HCT116 (cell line): ENCODE data around the gene SYNRG. TPM values are rescaled to one million over a fixed set of nuclear protein-coding genes. Genes with fewer than 3 reads are reported as not detected.
A peak's percentile ranks its signal among the peaks of the same experiment; 100 is the strongest.

ENCODE experiments used
- ATAC-seq: fragments of 200-7000 bp; cut with Tn5 transposase; 2 replicates; pipeline ENCODE4 v1.9.1; 2020; ENCODE audit warnings: mild to moderate bottlenecking, moderate library complexity
- BruUV-seq: library from RNA; stranded (reverse); fragments of 400-500 nt; replicated peaks from 2 replicates; lab custom pipeline; 2021; lab: Mats Ljungman, UMichigan
- CTCF ChIA-PET: fragments of 300-600 bp; sonication (Branson Sonifier 250); formaldehyde crosslinking; loops from one replicate; lab custom pipeline; 2021; ENCODE audit warnings: antibody characterized with exemption; lab: Charles Lee
- POLR2A ChIA-PET: fragments of 300-600, 350-600 bp; sonication (Branson Sonifier 250); formaldehyde crosslinking; loops from one replicate; lab custom pipeline; 2021; ENCODE audit warnings: antibody characterized with exemption; lab: Charles Lee
- RAD21 ChIA-PET, 2 experiments: fragments of 300-600 bp; sonication (Branson Sonifier 250); formaldehyde crosslinking; loops; one replicate each; lab custom pipeline; 2023; ENCODE audit warnings: low total read pairs in 2 of 2; ENCODE audit not compliant: uncharacterized antibody in 2 of 2, unreplicated experiment in 2 of 2, low non-redundant PET in 1 of 2; lab: Charles Lee
- DNase-seq: peaks from one replicate; pipeline ENCODE4 v3.0.0-alpha.2; 2010; ENCODE audit warnings: low read depth, low spot score
- H2AFZ ChIP-seq: fragments of 200-600 bp; shearing (Covaris generic), sonication (generic); 2 replicates; pipeline ENCODE4 v1.6.1; 2017; ENCODE audit warnings: low read depth, mixed run types, mixed read lengths, antibody characterized with exemption, low read length; ENCODE audit not compliant: poor library complexity, severe bottlenecking
- H3K27ac ChIP-seq: 2 replicates; pipeline ENCODE4 v1.5.1; 2012; ENCODE audit warnings: low read depth, low read length
- H3K27me3 ChIP-seq: fragments of 200-600 bp; sonication (generic); 2 replicates; pipeline ENCODE4 v1.6.1; 2016; ENCODE audit warnings: mixed run types, low read length, mixed read lengths; ENCODE audit not compliant: insufficient read depth
- H3K36me3 ChIP-seq, 2 experiments: fragments of 200-500 bp in 1 of 2; fragments of 200-600 bp in 1 of 2; sonication (Bioruptor generic) in 1 of 2; sonication (generic) in 1 of 2; 2 replicates each; pipeline versions ENCODE4 v1.5.1 to v1.6.1; 2014 to 2016; ENCODE audit warnings: low read length in 2 of 2, inconsistent platforms in 1 of 2, mixed read lengths in 1 of 2, mixed run types in 1 of 2; ENCODE audit not compliant: insufficient read depth in 2 of 2, control insufficient read depth in 1 of 2
- H3K4me1 ChIP-seq, 2 experiments: fragments of 200-600 bp in 1 of 2; sonication (generic) in 1 of 2; 2 replicates each; pipeline versions ENCODE4 v1.5.1 to v1.6.1; 2012 to 2017; ENCODE audit warnings: low read length in 2 of 2, inconsistent platforms in 1 of 2, mild to moderate bottlenecking in 1 of 2, mixed read lengths in 1 of 2, mixed run types in 1 of 2, moderate library complexity in 1 of 2; ENCODE audit not compliant: insufficient read depth in 2 of 2, control insufficient read depth in 1 of 2
- H3K4me2 ChIP-seq: fragments of 200-600 bp; sonication (generic); 2 replicates; pipeline ENCODE4 v1.6.1; 2017; ENCODE audit warnings: mixed run types, low read length, mixed read lengths
- H3K4me3 ChIP-seq, 2 experiments: fragments of 200-600 bp in 1 of 2; sonication (generic) in 1 of 2; replicated peaks in 1 of 2; 2 replicates each; pipeline ENCODE4 v1.5.1; 2011 to 2016; ENCODE audit warnings: low read length in 2 of 2, control low read depth in 1 of 2, low read depth in 1 of 2, mild to moderate bottlenecking in 1 of 2, mixed read lengths in 1 of 2, mixed run types in 1 of 2
- H3K79me2 ChIP-seq: fragments of 200-600 bp; sonication (generic); 2 replicates; pipeline ENCODE4 v1.6.1; 2017; ENCODE audit warnings: mild to moderate bottlenecking, mixed run types, low read length, moderate library complexity, mixed read lengths; ENCODE audit not compliant: insufficient read depth
- H3K9ac ChIP-seq: fragments of 200-600 bp; sonication (generic); 2 replicates; pipeline ENCODE4 v1.6.1; 2016; ENCODE audit warnings: low read length, mixed read lengths
- H3K9me2 ChIP-seq: fragments of 200-600 bp; sonication (generic), shearing (Covaris generic); 2 replicates; pipeline ENCODE4 v1.6.1; 2017; ENCODE audit warnings: mixed run types, mild to moderate bottlenecking, moderate library complexity; ENCODE audit not compliant: insufficient read depth
- H3K9me3 ChIP-seq, 2 experiments: fragments of 200-500 bp in 1 of 2; fragments of 200-600 bp in 1 of 2; sonication (Bioruptor generic) in 1 of 2; sonication (generic) in 1 of 2; 2 replicates each; pipeline ENCODE4 v1.6.1; 2014 to 2017; ENCODE audit warnings: low read length in 2 of 2, mixed read lengths in 2 of 2, inconsistent platforms in 1 of 2, low read depth in 1 of 2, mild to moderate bottlenecking in 1 of 2, mixed run types in 1 of 2, moderate library complexity in 1 of 2; ENCODE audit not compliant: control insufficient read depth in 1 of 2, insufficient read depth in 1 of 2
- H4K20me1 ChIP-seq: fragments of 200-600 bp; sonication (generic), shearing (Covaris generic); 2 replicates; pipeline ENCODE4 v1.6.1; 2017; ENCODE audit warnings: mixed run types, mild to moderate bottlenecking, moderate library complexity; ENCODE audit not compliant: insufficient read depth
- ELF1 ChIP-seq: IDR thresholded peaks from 2 replicates; pipeline ENCODE4 v1.6.1; 2012; ENCODE audit warnings: low read depth, borderline replicate concordance
- EZH2 ChIP-seq: fragments of 200-600 bp; sonication (generic); IDR thresholded peaks from 2 replicates; pipeline ENCODE4 v1.6.1; 2017; ENCODE audit warnings: antibody characterized with exemption, mixed run types
- EZH2phosphoT487 ChIP-seq: fragments of 200-600 bp; IDR thresholded peaks from 2 replicates; pipeline ENCODE4 v1.6.1; 2018; ENCODE audit warnings: antibody characterized with exemption, borderline replicate concordance
- JUND ChIP-seq: IDR thresholded peaks from 2 replicates; pipeline ENCODE4 v1.6.1; 2012
- POLR2A ChIP-seq: IDR thresholded peaks from 2 replicates; pipeline ENCODE4 v1.7.0; 2011; ENCODE audit warnings: borderline replicate concordance; ENCODE audit not compliant: insufficient read depth, insufficient read length; ENCODE audit errors: extremely low read depth
- POLR2AphosphoS5 ChIP-seq: IDR thresholded peaks from 2 replicates; pipeline ENCODE4 v1.6.1; 2011; ENCODE audit warnings: mild to moderate bottlenecking, low read depth, low read length, moderate library complexity
- RAD21 ChIP-seq: IDR thresholded peaks from 2 replicates; pipeline ENCODE4 v1.6.1; 2012; ENCODE audit warnings: low read depth, mild to moderate bottlenecking
- SRF ChIP-seq: IDR thresholded peaks from 2 replicates; pipeline ENCODE4 v1.6.1; 2012; ENCODE audit warnings: low read depth
- TCF7L2 ChIP-seq: IDR thresholded peaks from 2 replicates; pipeline ENCODE4 v1.7.0; 2011; ENCODE audit warnings: borderline replicate concordance, inconsistent platforms; ENCODE audit not compliant: insufficient read depth, insufficient read length; ENCODE audit errors: extremely low read depth
- YY1 ChIP-seq: IDR thresholded peaks from 2 replicates; pipeline ENCODE4 v1.6.1; 2011; ENCODE audit warnings: low read length, low read depth, moderate library complexity, mild to moderate bottlenecking; ENCODE audit not compliant: insufficient replicate concordance; ENCODE audit errors: extremely low read depth
- ZFX ChIP-seq: fragments of 450-650 bp; IDR thresholded peaks from 2 replicates; pipeline ENCODE4 v1.6.1; 2017
- intact Hi-C: fragments of 100-400 bp; cut with micrococcal nuclease; formaldehyde crosslinking; loops from 2 replicates; pipeline ENCODE4 v1.10.0; 2022
- total RNA-seq: library from RNA; stranded (reverse); gene quantifications from one replicate; pipeline ENCODE4 v1.2.1, GENCODE V29; 2021; ENCODE audit not compliant: unreplicated experiment
- TF ChIP-seq, protein P1 (sequence below): IDR thresholded peaks from 2 replicates; pipeline ENCODE4 v1.6.1; 2012
- TF ChIP-seq, protein P2 (sequence below): IDR thresholded peaks from 2 replicates; pipeline ENCODE4 v1.6.1; 2012
- TF ChIP-seq, protein P3 (sequence below), 3 experiments: fragments of 200-600 bp in 1 of 3; sonication (generic) in 1 of 3; IDR thresholded peaks in 2 of 3; conservative IDR thresholded peaks in 1 of 3; 2 replicates each; pipeline ENCODE4 v1.5.1; 2012 to 2017; ENCODE audit warnings: low read depth in 2 of 3, low read length in 2 of 3, antibody characterized with exemption in 1 of 3, borderline replicate concordance in 1 of 3, control low read depth in 1 of 3, mild to moderate bottlenecking in 1 of 3, mixed read lengths in 1 of 3, mixed run types in 1 of 3, moderate library complexity in 1 of 3; ENCODE audit not compliant: insufficient read depth in 1 of 3

Gene SYNRG
- total RNA-seq, 1 experiment from 2014 or later, result 23.8 TPM

GRCh38 chr17:37530420-37530819 is 78.8 kb downstream of the SYNRG start (continued):
- TF ChIP-seq, protein P1, sequence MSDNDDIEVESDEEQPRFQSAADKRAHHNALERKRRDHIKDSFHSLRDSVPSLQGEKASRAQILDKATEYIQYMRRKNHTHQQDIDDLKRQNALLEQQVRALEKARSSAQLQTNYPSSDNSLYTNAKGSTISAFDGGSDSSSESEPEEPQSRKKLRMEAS, result no peak
- TF ChIP-seq, protein P2, sequence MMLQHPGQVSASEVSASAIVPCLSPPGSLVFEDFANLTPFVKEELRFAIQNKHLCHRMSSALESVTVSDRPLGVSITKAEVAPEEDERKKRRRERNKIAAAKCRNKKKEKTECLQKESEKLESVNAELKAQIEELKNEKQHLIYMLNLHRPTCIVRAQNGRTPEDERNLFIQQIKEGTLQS, result no peak
- no peak for TF ChIP-seq SRF
- TF ChIP-seq YY1, result no peak
- TF ChIP-seq ZFX, result no peak
- TF ChIP-seq POLR2A, result no peak
- no peak for TF ChIP-seq EZH2
- no peak for TF ChIP-seq TCF7L2
- TF ChIP-seq ELF1, result no peak
- no peak for TF ChIP-seq JUND
- no peak for TF ChIP-seq POLR2AphosphoS5

DNA sequence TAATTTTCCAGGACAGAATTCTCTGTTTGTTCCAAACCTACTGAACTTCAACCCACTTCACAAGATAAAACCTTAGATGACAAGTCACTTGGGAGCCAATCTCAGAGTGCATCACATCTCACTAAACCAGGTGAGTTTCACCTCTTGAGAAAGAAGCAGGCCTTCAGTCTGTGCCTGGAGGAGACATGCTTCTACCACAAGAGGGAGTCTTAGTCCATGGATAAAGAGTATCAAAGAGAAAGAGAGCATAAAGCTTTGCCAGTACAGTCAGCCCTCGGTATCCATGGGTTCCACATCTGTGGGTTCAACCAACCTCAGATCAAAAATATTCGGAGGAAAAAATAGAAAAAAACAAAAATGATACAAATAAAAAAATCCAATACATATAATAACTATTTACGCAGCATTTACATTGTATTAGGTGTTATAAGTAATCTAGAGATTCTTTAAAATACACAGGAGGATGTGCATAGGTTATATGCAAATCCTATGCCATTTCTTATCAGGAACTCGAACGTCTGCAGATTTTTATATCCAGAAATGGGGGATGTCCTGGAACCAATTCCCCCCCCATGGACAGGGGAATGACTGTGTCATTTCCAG is 81.9 kb downstream of the SYNRG start:
- TF ChIP-seq EZH2phosphoT487 (no peak), RAD21 (peak; percentile 82), TCF7L2 (no peak), SRF (no peak), YY1 (no peak)
- TF ChIP-seq, protein P3, sequence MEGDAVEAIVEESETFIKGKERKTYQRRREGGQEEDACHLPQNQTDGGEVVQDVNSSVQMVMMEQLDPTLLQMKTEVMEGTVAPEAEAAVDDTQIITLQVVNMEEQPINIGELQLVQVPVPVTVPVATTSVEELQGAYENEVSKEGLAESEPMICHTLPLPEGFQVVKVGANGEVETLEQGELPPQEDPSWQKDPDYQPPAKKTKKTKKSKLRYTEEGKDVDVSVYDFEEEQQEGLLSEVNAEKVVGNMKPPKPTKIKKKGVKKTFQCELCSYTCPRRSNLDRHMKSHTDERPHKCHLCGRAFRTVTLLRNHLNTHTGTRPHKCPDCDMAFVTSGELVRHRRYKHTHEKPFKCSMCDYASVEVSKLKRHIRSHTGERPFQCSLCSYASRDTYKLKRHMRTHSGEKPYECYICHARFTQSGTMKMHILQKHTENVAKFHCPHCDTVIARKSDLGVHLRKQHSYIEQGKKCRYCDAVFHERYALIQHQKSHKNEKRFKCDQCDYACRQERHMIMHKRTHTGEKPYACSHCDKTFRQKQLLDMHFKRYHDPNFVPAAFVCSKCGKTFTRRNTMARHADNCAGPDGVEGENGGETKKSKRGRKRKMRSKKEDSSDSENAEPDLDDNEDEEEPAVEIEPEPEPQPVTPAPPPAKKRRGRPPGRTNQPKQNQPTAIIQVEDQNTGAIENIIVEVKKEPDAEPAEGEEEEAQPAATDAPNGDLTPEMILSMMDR (IDR thresholded peaks at IDR 0.05 in 2 of 3, conservative IDR thresholded peaks at IDR 0.05 in 1 of 3; ENCODE audit: borderline replicate concordance in 1 of 3, insufficient read depth in 1 of 3, low read depth in 2 of 3, low read length in 2 of 3), result peak; percentile 66 to 83 (median 82); a peak in 5 of 6 replicates
- TF ChIP-seq, all 23 proteins: peak for 2
- H3K4me2 ChIP-seq, result no peak overlapping the region
- ChIA-PET POLR2A (no interaction called here), CTCF (interaction anchor here (0.6 to 3.3 kb wide), 7 partner anchors 11 to 291 kb away, joined by 3 to 19 read pairs (median 4); no protein-coding TSS in a partner anchor), RAD21 (interaction anchor here in 1 of 2 experiments (1.5 kb wide), 1 partner anchor 289 kb away, joined by 5 read pairs; no protein-coding TSS in a partner anchor)
- no peak overlapping the region for H3K4me3 ChIP-seq
- no peaks in the 10 kb centered on the region for H3K27me3 ChIP-seq
- peaks cover 3% of the 10 kb centered on the region in 2 experiments; a peak in 1 of 4 replicates for H3K36me3 ChIP-seq
- ATAC-seq, result peak; percentile 96
- peak; percentile 38 for DNase-seq
- H4K20me1 ChIP-seq, result no peaks in the 10 kb centered on the region; the same call in 1 of the 2 replicates
- no peak overlapping the region for H3K27ac ChIP-seq
- no peaks in the 10 kb centered on the region for H3K9me3 ChIP-seq
- intact Hi-C loops, result loop anchor here (1.0 to 2.0 kb wide), 3 partner anchors 43 to 289 kb away; no protein-coding TSS in a partner anchor
- no peaks in the 10 kb centered on the region for H3K9me2 ChIP-seq
- H3K9ac ChIP-seq, result no peak overlapping the region
- no peaks in the 10 kb centered on the region for H3K4me1 ChIP-seq
- H3K79me2 ChIP-seq, result no peaks in the 10 kb centered on the region
- BruUV-seq, result no TSS peak
- H2AFZ ChIP-seq, result no peak overlapping the region
